CD14-positive monocyte (primary cell): ENCODE results near the gene ADAMTS15. TPM values are rescaled to one million over a fixed set of nuclear protein-coding genes. Genes with fewer than 3 reads are reported as not detected.

Experiments
- DNase-seq, 3 donors: peaks; one replicate each; pipeline ENCODE4 v3.0.0-alpha.2; 2011 to 2022
- H2AFZ ChIP-seq: 2 replicates; pipeline ENCODE4 v1.6.0; 2012; ENCODE audit warnings: mild to moderate bottlenecking, low read depth, low read length, inconsistent platforms; ENCODE audit not compliant: insufficient read depth, poor library complexity, severe bottlenecking
- H3K27ac ChIP-seq, 2 donors: 1 replicate in 1 of 2; 2 replicates in 1 of 2; pipeline ENCODE4 v1.5.1; 2012 to 2013; ENCODE audit warnings: low read length in 2 of 2, control low read depth in 1 of 2, inconsistent platforms in 1 of 2, low read depth in 1 of 2, mild to moderate bottlenecking in 1 of 2
- H3K27me3 ChIP-seq, 2 donors: one replicate each; pipeline versions ENCODE4 v1.6.0 to v1.6.1; 2011 to 2013; ENCODE audit warnings: low read length in 2 of 2; ENCODE audit not compliant: control insufficient read depth in 2 of 2, insufficient read depth in 2 of 2
- H3K36me3 ChIP-seq, 2 donors: replicated peaks in 1 of 2; 1 replicate in 1 of 2; 2 replicates in 1 of 2; pipeline versions ENCODE4 v1.5.1 to v1.6.1; 2012 to 2013; ENCODE audit warnings: low read length in 2 of 2, control low read depth in 1 of 2, inconsistent platforms in 1 of 2, mild to moderate bottlenecking in 1 of 2; ENCODE audit not compliant: insufficient read depth in 2 of 2, control insufficient read depth in 1 of 2
- H3K4me1 ChIP-seq, 2 donors: 1 replicate in 1 of 2; 2 replicates in 1 of 2; pipeline versions ENCODE4 v1.5.1 to v1.6.1; 2012 to 2013; ENCODE audit warnings: low read length in 2 of 2, control low read depth in 1 of 2, inconsistent platforms in 1 of 2, mild to moderate bottlenecking in 1 of 2, moderate library complexity in 1 of 2; ENCODE audit not compliant: insufficient read depth in 2 of 2, control insufficient read depth in 1 of 2
- H3K4me2 ChIP-seq: replicated peaks from 2 replicates; pipeline ENCODE3; 2012; ENCODE audit warnings: low read length, moderate library complexity, mild to moderate bottlenecking; ENCODE audit not compliant: poor library complexity, severe bottlenecking; ENCODE audit errors: extremely low read depth
- H3K4me3 ChIP-seq, 3 experiments: fragments of 200-600 bp in 1 of 3; sonication (generic) in 1 of 3; replicated peaks in 1 of 3; 1 replicate in 2 of 3; 2 replicates in 1 of 3; pipeline ENCODE4 v1.5.1; 2011 to 2013; ENCODE audit warnings: low read length in 3 of 3, mild to moderate bottlenecking in 3 of 3, control low read depth in 2 of 3, low read depth in 2 of 3, inconsistent platforms in 1 of 3, moderate library complexity in 1 of 3
- H3K79me2 ChIP-seq: 2 replicates; pipeline ENCODE4 v1.6.0; 2012; ENCODE audit warnings: mild to moderate bottlenecking, control low read depth, inconsistent platforms, low read length, moderate library complexity; ENCODE audit not compliant: insufficient read depth
- H3K9ac ChIP-seq: 2 replicates; pipeline ENCODE4 v1.6.0; 2017; ENCODE audit warnings: low read length, mild to moderate bottlenecking; ENCODE audit not compliant: insufficient read depth, poor library complexity, severe bottlenecking
- H3K9me3 ChIP-seq, 2 donors: replicated peaks in 1 of 2; 1 replicate in 1 of 2; 2 replicates in 1 of 2; pipeline versions ENCODE4 v1.5.1 to v1.6.1; 2012 to 2013; ENCODE audit warnings: low read length in 2 of 2, control low read depth in 1 of 2; ENCODE audit not compliant: control insufficient read depth in 1 of 2, insufficient read depth in 1 of 2
- H4K20me1 ChIP-seq: 2 replicates; pipeline ENCODE4 v1.6.0; 2012; ENCODE audit warnings: mild to moderate bottlenecking, low read length, control low read depth, moderate library complexity; ENCODE audit not compliant: insufficient read depth
- H3K27ac Mint-ChIP-seq, 7 donors: one replicate each; pipeline ENCODE4 v1.8.0; 2020; ENCODE audit warnings: mild to moderate bottlenecking in 7 of 7, mixed read lengths in 7 of 7, moderate library complexity in 6 of 7, inconsistent platforms in 2 of 7
- H3K27me3 Mint-ChIP-seq, 3 donors: one replicate each; pipeline ENCODE4 v1.8.0; 2021 to 2022; ENCODE audit warnings: low read depth in 3 of 3, mild to moderate bottlenecking in 3 of 3, mixed read lengths in 3 of 3, moderate library complexity in 3 of 3, inconsistent platforms in 1 of 3
- H3K36me3 Mint-ChIP-seq, 2 donors: one replicate each; pipeline ENCODE4 v1.8.0; 2020; ENCODE audit warnings: mixed read lengths in 2 of 2, inconsistent platforms in 1 of 2, mild to moderate bottlenecking in 1 of 2
- H3K4me1 Mint-ChIP-seq: one replicate; pipeline ENCODE4 v1.8.0; 2020; ENCODE audit warnings: mild to moderate bottlenecking, mixed read lengths
- H3K4me3 Mint-ChIP-seq, 2 donors: one replicate each; pipeline ENCODE4 v1.8.0; 2020; ENCODE audit warnings: mild to moderate bottlenecking in 2 of 2, mixed read lengths in 2 of 2, moderate library complexity in 1 of 2
- H3K9me3 Mint-ChIP-seq, 7 donors: one replicate each; pipeline ENCODE4 v1.8.0; 2020 to 2022; ENCODE audit warnings: mixed read lengths in 7 of 7, mild to moderate bottlenecking in 6 of 7, moderate library complexity in 6 of 7, inconsistent platforms in 2 of 7
- WGBS: methylation state at CpG from one replicate; pipeline ENCODE4 v1.1.5; 2013; ENCODE audit warnings: missing lambda C conversion rate; ENCODE audit not compliant: insufficient coverage; 5-methylcytosine and 5-hydroxymethylcytosine counted together
- intact Hi-C, 2 donors: fragments of 100-400 bp; cut with micrococcal nuclease; formaldehyde crosslinking; loops; one replicate each; pipeline versions ENCODE4 v1.15.0 to v1.15.1; 2023
- polyA plus RNA-seq, 3 donors: library from polyadenylated mRNA; depleted of rRNA in 1 of 3; unstranded in 2 of 3; stranded (reverse) in 1 of 3; fragments of 300-500 nt in 2 of 3; fragments of >200 nt in 1 of 3; fragmentation: Illumina TruSeq in 2 of 3; gene quantifications; 1 replicate in 2 of 3; 2 replicates in 1 of 3; pipeline ENCODE4 v1.2.3, GENCODE V29; 2012 to 2021
- TF ChIP-seq, protein P1 (sequence below): fragments of 200-600 bp; IDR thresholded peaks from one replicate; pipeline ENCODE4 v1.8.0; 2022; ENCODE audit warnings: antibody characterized with exemption, mild to moderate bottlenecking

The ADAMTS15 gene
- polyA plus RNA-seq, 3 donors, result not detected

DNA sequence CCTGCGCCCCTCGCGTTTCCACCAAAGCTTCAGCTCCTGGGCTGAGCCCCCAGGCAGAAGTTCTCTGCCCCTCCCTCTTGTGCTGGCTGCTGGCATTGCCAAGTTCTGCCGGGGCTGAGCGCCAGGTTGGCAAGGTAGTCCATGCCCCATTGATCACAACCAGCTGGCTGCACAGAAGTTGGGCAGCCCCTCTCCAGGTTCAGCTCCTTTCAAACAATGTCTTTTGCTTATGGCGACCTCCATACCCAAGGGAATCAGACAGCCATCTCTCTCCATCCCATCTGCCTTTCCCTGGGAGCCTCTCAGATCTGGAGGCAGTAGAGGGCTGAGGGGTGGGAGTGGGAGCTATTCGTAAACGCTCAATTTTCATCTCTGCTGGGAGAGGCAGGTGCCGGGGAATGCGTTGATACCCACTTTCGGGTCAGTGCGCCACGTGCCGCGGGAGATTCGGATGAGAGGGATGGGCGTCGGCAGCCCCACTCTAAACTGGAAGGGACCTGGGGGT is 21.6 kb upstream of the ADAMTS15 start:
- H3K9ac ChIP-seq, result no peak overlapping the region
- H3K27ac Mint-ChIP-seq, result no peak overlapping the region
- H2AFZ ChIP-seq, result no peak overlapping the region
- intact Hi-C loops, result no loop called here
- H3K36me3 Mint-ChIP-seq, result peaks cover 0 to 5% of the 10 kb centered on the region in 2 donors
- H3K4me3 ChIP-seq, result no peak overlapping the region
- H3K4me2 ChIP-seq, result no peak overlapping the region
- DNase-seq, result no peak
- H3K36me3 ChIP-seq, result no peaks in the 10 kb centered on the region
- TF ChIP-seq, protein P1, sequence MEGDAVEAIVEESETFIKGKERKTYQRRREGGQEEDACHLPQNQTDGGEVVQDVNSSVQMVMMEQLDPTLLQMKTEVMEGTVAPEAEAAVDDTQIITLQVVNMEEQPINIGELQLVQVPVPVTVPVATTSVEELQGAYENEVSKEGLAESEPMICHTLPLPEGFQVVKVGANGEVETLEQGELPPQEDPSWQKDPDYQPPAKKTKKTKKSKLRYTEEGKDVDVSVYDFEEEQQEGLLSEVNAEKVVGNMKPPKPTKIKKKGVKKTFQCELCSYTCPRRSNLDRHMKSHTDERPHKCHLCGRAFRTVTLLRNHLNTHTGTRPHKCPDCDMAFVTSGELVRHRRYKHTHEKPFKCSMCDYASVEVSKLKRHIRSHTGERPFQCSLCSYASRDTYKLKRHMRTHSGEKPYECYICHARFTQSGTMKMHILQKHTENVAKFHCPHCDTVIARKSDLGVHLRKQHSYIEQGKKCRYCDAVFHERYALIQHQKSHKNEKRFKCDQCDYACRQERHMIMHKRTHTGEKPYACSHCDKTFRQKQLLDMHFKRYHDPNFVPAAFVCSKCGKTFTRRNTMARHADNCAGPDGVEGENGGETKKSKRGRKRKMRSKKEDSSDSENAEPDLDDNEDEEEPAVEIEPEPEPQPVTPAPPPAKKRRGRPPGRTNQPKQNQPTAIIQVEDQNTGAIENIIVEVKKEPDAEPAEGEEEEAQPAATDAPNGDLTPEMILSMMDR, result no peak
- H3K27me3 Mint-ChIP-seq, result peaks cover 67 to 81% (median 69%) of the 10 kb centered on the region in 3 donors
- no peaks in the 10 kb centered on the region for H4K20me1 ChIP-seq
- 57% methylated on average over 17 of the region's 18 CpGs for WGBS
- peaks cover 0 to 5% of the 10 kb centered on the region in 2 donors for H3K4me1 ChIP-seq
- peaks cover 39 to 61% of the 10 kb centered on the region in 2 donors for H3K27me3 ChIP-seq
- H3K79me2 ChIP-seq, result no peaks in the 10 kb centered on the region
- peaks cover 0 to 17% (median 7%) of the 10 kb centered on the region in 7 donors for H3K9me3 Mint-ChIP-seq
- peaks cover 5% of the 10 kb centered on the region for H3K4me1 Mint-ChIP-seq
- H3K4me3 Mint-ChIP-seq, result peak overlapping the region in 1 of 2 donors; percentile 80
- H3K27ac ChIP-seq, result no peak overlapping the region
- peaks cover 0 to 20% of the 10 kb centered on the region in 2 donors for H3K9me3 ChIP-seq

DNA sequence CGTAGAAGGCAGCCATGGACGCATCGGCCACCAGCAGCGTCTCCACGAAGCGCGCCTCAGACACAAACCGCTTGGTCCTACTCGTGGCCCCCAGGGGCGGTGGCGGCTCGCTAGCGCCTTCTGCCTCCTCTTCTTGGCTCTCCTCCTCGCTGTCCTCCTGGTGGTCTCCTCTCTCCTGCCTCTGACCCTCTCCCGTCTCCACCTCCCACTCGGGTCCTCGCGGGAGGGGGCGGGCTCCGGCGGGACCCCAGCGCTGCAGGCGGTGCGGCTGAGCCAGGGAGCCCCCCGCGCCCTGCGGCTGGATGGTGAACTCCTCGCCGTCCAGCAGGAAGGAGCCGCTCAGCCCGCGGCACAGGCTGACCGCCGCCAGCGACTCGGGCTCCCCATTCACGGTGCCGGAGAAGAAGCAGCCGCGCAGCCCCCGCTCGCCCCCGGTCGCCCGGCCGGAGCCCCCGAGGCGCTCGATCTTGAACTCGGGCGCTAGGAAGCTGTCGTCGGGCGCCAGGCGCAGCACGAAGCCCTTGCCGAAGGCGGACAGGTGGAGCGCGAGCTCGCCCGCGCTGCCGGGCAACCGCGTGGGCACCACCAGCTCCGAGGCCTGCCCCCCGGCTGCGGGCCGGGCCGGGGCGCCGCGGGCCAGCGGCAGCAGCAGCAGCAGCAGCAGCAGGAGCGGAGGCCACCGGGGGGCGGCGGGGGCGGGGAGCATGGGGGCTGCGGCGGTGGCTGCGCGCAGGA is 20.7 kb upstream of the ADAMTS15 start:
- TF ChIP-seq, protein P1, result no peak
- peak overlapping the region in 1 of 2 donors; percentile 80 for H3K4me3 Mint-ChIP-seq
- DNase-seq, result no peak
- no peak overlapping the region for H3K9ac ChIP-seq
- WGBS, result 1% methylated on average over 79 of the region's 84 CpGs
- peaks cover 0 to 5% of the 10 kb centered on the region in 2 donors for H3K36me3 Mint-ChIP-seq
- peaks cover 5% of the 10 kb centered on the region for H3K4me1 Mint-ChIP-seq
- peaks cover 39 to 61% of the 10 kb centered on the region in 2 donors for H3K27me3 ChIP-seq
- no peak overlapping the region for H3K27ac Mint-ChIP-seq
- H3K4me2 ChIP-seq, result peak overlapping the region; percentile 11
- intact Hi-C loops, result no loop called here
- peaks cover 0 to 20% of the 10 kb centered on the region in 2 donors for H3K9me3 ChIP-seq
- H3K9me3 Mint-ChIP-seq, result peaks cover 0 to 17% (median 7%) of the 10 kb centered on the region in 7 donors
- H3K36me3 ChIP-seq, result no peaks in the 10 kb centered on the region
- no peaks in the 10 kb centered on the region for H3K79me2 ChIP-seq
- H3K27ac ChIP-seq, result no peak overlapping the region
- H3K4me1 ChIP-seq, result peaks cover 0 to 5% of the 10 kb centered on the region in 2 donors
- no peaks in the 10 kb centered on the region for H4K20me1 ChIP-seq
- peaks cover 61 to 77% (median 65%) of the 10 kb centered on the region in 3 donors for H3K27me3 Mint-ChIP-seq
- no peak overlapping the region for H3K4me3 ChIP-seq
- H2AFZ ChIP-seq, result no peak overlapping the region
